PC-9 (cell line): ENCODE data around the gene AK5. TPM values are rescaled to one million over a fixed set of nuclear protein-coding genes. Genes with fewer than 3 reads are reported as not detected.

ENCODE experiments used
- BruUV-seq: library from RNA; stranded (reverse); fragments of 400-500 nt; replicated peaks from 2 replicates; lab custom pipeline; 2021; lab: Mats Ljungman, UMichigan
- CTCF ChIA-PET: fragments of 300-600 bp; sonication (Branson Sonifier 250); formaldehyde crosslinking; loops from one replicate; lab custom pipeline; 2022; ENCODE audit warnings: antibody characterized with exemption; lab: Charles Lee
- POLR2A ChIA-PET: fragments of 300-600 bp; sonication (Branson Sonifier 250); formaldehyde crosslinking; loops from one replicate; lab custom pipeline; 2022; ENCODE audit warnings: antibody characterized with exemption; ENCODE audit not compliant: unreplicated experiment; lab: Charles Lee
- DNase-seq, 2 experiments: peaks; one replicate each; pipeline versions ENCODE4 v3.0.0 to v3.0.0-alpha.2; 2015 to 2022; ENCODE audit warnings: mixed read lengths in 1 of 2
- H2AFZ ChIP-seq: fragments of 200-600 bp; sonication (generic); 2 replicates; pipeline ENCODE4 v1.8.1; 2017; ENCODE audit warnings: antibody characterized with exemption
- H3F3A ChIP-seq: fragments of 200-600 bp; sonication (generic); 2 replicates; pipeline ENCODE4 v1.8.1; 2017; ENCODE audit warnings: antibody characterized with exemption, mild to moderate bottlenecking, low read depth; ENCODE audit not compliant: insufficient read depth
- H3K27ac ChIP-seq: fragments of 200-600 bp; sonication (generic); 2 replicates; pipeline ENCODE4 v1.6.1; 2016; ENCODE audit warnings: mixed run types
- H3K27me3 ChIP-seq: fragments of 200-600 bp; sonication (generic); 2 replicates; pipeline ENCODE4 v1.6.1; 2016; ENCODE audit warnings: low read depth, mixed run types; ENCODE audit not compliant: insufficient read depth
- H3K36me3 ChIP-seq: fragments of 200-600 bp; sonication (generic); 2 replicates; pipeline ENCODE4 v1.6.1; 2016; ENCODE audit warnings: low read depth, mixed run types
- H3K4me1 ChIP-seq: fragments of 200-600 bp; sonication (generic); replicated peaks from 2 replicates; pipeline ENCODE4 v1.6.1; 2016; ENCODE audit warnings: mixed run types; ENCODE audit not compliant: insufficient read depth
- H3K4me2 ChIP-seq: fragments of 200-600 bp; sonication (generic); 2 replicates; pipeline ENCODE4 v1.6.1; 2017; ENCODE audit warnings: mixed run types
- H3K4me3 ChIP-seq: fragments of 200-600 bp; sonication (generic); 2 replicates; pipeline ENCODE4 v1.6.1; 2016; ENCODE audit warnings: mixed run types
- H3K79me2 ChIP-seq: fragments of 200-600 bp; sonication (generic); 2 replicates; pipeline ENCODE4 v1.6.1; 2017; ENCODE audit warnings: low read depth, mixed run types
- H3K9me2 ChIP-seq: fragments of 200-600 bp; sonication (generic); 2 replicates; pipeline ENCODE4 v1.8.1; 2017; ENCODE audit warnings: mild to moderate bottlenecking; ENCODE audit not compliant: insufficient read depth
- H3K9me3 ChIP-seq: fragments of 200-600 bp; sonication (generic); 2 replicates; pipeline ENCODE4 v1.8.1; 2016; ENCODE audit warnings: low read depth; ENCODE audit not compliant: insufficient read depth
- H4K20me1 ChIP-seq: fragments of 200-600 bp; sonication (generic); 2 replicates; pipeline ENCODE4 v1.8.1; 2017; ENCODE audit not compliant: insufficient read depth
- EZH2 ChIP-seq: fragments of 200-600 bp; sonication (generic); IDR thresholded peaks from 2 replicates; pipeline ENCODE4 v1.8.0; 2017; ENCODE audit warnings: antibody characterized with exemption, low read depth
- intact Hi-C: fragments of 100-400 bp; cut with micrococcal nuclease; formaldehyde crosslinking; loops from one replicate; pipeline ENCODE4 v1.10.0; 2022; ENCODE audit not compliant: unreplicated experiment
- total RNA-seq: library from RNA; stranded (reverse); gene quantifications from 2 replicates; pipeline ENCODE4 v1.2.3, GENCODE V29; 2021
- TF ChIP-seq, protein P1 (sequence below): fragments of 200-600 bp; sonication (generic); conservative IDR thresholded peaks from 2 replicates; pipeline ENCODE4 v1.6.1; 2017; ENCODE audit warnings: mixed run types, antibody characterized with exemption, mild to moderate bottlenecking, moderate library complexity

Gene AK5
- total RNA-seq, 1 experiment from 2014 or later, result 1.2 TPM

DNA sequence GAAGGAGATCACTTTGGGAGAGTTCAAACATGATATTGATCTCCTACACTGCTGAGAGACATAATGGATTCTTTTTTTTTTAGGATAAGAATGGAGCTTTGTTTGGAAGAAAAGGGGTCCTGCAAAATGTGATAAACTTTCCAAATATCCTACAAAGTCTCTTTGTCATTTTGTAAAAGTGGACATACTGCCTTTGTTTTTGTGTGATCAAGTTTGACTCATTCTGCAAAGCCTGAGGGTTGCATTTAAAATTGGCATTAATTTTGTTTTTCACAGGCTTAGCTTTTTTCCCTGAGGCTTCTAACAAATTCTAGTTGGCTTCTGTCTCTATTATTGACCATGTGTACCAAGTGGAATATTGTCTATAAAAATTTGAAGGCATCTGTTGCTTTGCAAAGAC lies 113.2 kb downstream of the AK5 start:
- BruUV-seq, result no TSS peak

DNA sequence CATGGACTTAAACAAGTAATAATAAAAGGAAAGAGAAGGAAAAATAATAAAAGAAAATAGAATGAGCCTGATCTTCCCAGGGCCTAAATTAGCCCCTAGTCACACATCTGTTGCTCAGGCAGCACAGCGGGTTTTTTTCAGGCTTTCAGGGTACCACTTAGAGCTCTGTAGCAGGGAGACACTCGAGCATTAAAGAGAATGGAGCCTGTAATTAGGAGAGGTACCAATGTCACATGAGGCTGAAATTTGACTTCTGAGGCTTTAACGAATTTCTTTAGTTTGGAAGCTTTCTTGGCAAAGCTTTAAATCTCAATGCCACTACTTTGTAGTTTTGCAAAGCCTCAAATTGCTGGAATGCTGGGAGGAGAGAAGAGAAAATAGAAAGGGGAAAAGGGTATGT lies 116.3 kb downstream of the AK5 start:
- H3K27ac ChIP-seq, result no peak overlapping the region
- intact Hi-C loops, result no loop called here
- H3K4me2 ChIP-seq, result no peak overlapping the region
- BruUV-seq, result no TSS peak
- H3K9me2 ChIP-seq, result no peaks in the 10 kb centered on the region
- H3F3A ChIP-seq, result no peaks in the 10 kb centered on the region
- no peaks in the 10 kb centered on the region for H4K20me1 ChIP-seq
- CTCF ChIA-PET, result no interaction called here
- H3K4me3 ChIP-seq, result no peak overlapping the region
- H3K27me3 ChIP-seq, result no peaks in the 10 kb centered on the region
- POLR2A ChIA-PET, result no interaction called here
- TF ChIP-seq, protein P1, sequence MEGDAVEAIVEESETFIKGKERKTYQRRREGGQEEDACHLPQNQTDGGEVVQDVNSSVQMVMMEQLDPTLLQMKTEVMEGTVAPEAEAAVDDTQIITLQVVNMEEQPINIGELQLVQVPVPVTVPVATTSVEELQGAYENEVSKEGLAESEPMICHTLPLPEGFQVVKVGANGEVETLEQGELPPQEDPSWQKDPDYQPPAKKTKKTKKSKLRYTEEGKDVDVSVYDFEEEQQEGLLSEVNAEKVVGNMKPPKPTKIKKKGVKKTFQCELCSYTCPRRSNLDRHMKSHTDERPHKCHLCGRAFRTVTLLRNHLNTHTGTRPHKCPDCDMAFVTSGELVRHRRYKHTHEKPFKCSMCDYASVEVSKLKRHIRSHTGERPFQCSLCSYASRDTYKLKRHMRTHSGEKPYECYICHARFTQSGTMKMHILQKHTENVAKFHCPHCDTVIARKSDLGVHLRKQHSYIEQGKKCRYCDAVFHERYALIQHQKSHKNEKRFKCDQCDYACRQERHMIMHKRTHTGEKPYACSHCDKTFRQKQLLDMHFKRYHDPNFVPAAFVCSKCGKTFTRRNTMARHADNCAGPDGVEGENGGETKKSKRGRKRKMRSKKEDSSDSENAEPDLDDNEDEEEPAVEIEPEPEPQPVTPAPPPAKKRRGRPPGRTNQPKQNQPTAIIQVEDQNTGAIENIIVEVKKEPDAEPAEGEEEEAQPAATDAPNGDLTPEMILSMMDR, result no peak
- no peak for TF ChIP-seq EZH2
- H3K79me2 ChIP-seq, result no peaks in the 10 kb centered on the region
- H3K9me3 ChIP-seq, result no peaks in the 10 kb centered on the region
- no peaks in the 10 kb centered on the region for H3K36me3 ChIP-seq
- DNase-seq, result no peak
- H3K4me1 ChIP-seq, result peaks cover 9% of the 10 kb centered on the region; the same call in 1 of the 2 replicates
- H2AFZ ChIP-seq, result no peak overlapping the region

More for the DNA sequence above, 113.2 kb downstream of the AK5 start:
- Histone ChIP-seq H3F3A (no peaks in the 10 kb centered on the region), H3K4me3 (no peak overlapping the region), H3K9me3 (no peaks in the 10 kb centered on the region), H3K27ac (no peak overlapping the region), H4K20me1 (no peaks in the 10 kb centered on the region), H3K4me2 (no peak overlapping the region), H3K36me3 (no peaks in the 10 kb centered on the region), H3K79me2 (no peaks in the 10 kb centered on the region), H3K4me1 (peaks cover 9% of the 10 kb centered on the region; the same call in 1 of the 2 replicates), H3K27me3 (no peaks in the 10 kb centered on the region), H3K9me2 (no peaks in the 10 kb centered on the region), H2AFZ (no peak overlapping the region)
- POLR2A ChIA-PET, result no interaction called here
- intact Hi-C loops, result no loop called here
- TF ChIP-seq, protein P1, result no peak
- TF ChIP-seq EZH2, result no peak
- no peak for DNase-seq
- CTCF ChIA-PET, result no interaction called here

DNA sequence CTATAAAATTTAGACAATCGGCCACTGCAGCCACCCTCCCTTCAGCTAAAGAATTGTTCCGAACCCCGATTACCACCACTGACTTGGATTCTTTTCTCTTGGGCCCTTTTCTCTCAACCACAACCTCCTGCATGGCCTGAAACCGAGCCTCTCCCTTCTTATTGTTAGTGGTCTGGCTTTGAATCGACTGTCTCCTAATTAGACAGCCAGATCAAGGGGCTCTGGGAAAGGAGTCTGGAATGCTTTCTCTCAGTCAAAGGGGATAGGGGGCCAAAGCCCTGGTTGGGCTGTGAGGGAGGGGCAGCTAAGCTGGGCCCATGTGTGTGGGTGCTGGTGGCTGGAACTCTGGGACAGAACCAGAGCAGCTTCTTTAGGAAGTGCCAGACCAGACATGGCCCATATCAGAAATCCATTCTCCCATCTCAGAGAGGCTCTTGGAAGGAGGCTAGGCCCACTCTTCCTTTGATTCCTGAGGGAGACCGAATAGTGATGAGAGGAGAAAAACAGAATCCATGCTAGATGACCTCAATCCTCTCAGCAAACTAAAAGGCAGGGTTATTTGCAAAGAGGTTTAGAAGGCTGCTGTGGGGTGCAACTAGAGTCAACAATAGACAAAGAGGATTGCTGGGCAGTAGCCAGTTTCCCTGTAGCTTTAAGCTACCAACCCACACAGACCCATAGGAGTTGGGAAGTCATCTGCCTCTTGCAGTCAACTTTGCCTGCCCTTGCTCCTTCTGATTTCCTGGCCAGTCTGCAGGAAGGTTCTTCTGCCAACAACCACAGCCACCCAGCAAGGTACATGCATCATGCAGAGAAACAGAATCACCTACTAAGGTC lies 117.6 kb downstream of the AK5 start:
- Histone ChIP-seq H3K9me2 (no peaks in the 10 kb centered on the region), H3K27ac (no peak overlapping the region), H3K27me3 (no peaks in the 10 kb centered on the region), H3K79me2 (no peaks in the 10 kb centered on the region), H3K4me3 (no peak overlapping the region), H4K20me1 (no peaks in the 10 kb centered on the region), H3F3A (no peaks in the 10 kb centered on the region), H3K9me3 (no peaks in the 10 kb centered on the region), H2AFZ (no peak overlapping the region), H3K4me1 (peaks cover 5% of the 10 kb centered on the region; the same call in 1 of the 2 replicates), H3K36me3 (no peaks in the 10 kb centered on the region), H3K4me2 (no peak overlapping the region)
- BruUV-seq, result no TSS peak
- ChIA-PET CTCF (no interaction called here), POLR2A (interaction anchor here (0.7 kb wide), 1 partner anchor 178 kb away, joined by 3 read pairs; no protein-coding TSS in a partner anchor)
- no peak for DNase-seq
- intact Hi-C loops, result no loop called here
- TF ChIP-seq, protein P1, result no peak
